GM12801 (cell line): Measurements from ENCODE around the gene FKBP8.

Experiments used
- CTCF ChIP-seq: IDR thresholded peaks from one replicate; pipeline ENCODE4 v1.5.1; 2011; ENCODE audit warnings: control low read depth; ENCODE audit not compliant: insufficient read length; ENCODE audit errors: extremely low read depth

The FKBP8 gene

GRCh38 chr19:18533058-18533457, 10.3 kb downstream of the FKBP8 start:
- TF ChIP-seq CTCF = no peak

- no peak for TF ChIP-seq CTCF
Measured at GRCh38 chr19:18532168-18532890, 11.0 kb downstream of the FKBP8 start.

GRCh38 chr19:18531485-18531884, 11.9 kb downstream of the FKBP8 start:
- TF ChIP-seq CTCF = no peak

GRCh38 chr19:18529782-18530181, 13.6 kb downstream of the FKBP8 start:
- TF ChIP-seq CTCF = no peak

- TF ChIP-seq CTCF = no peak
Measured at GRCh38 chr19:18526316-18526715, 17.1 kb downstream of the FKBP8 start.

GRCh38 chr19:18523841-18524240, 19.5 kb downstream of the FKBP8 start:
- TF ChIP-seq CTCF = no peak

- TF ChIP-seq CTCF = no peak
Measured at GRCh38 chr19:18522124-18522861, 21.1 kb downstream of the FKBP8 start.
